HCT116 (cell line): ENCODE data around the gene ZFP3. TPM values are rescaled to one million over a fixed set of nuclear protein-coding genes. Genes with fewer than 3 reads are reported as not detected.
"Not testable (repeated sequence)": the region's sequence is repeated elsewhere in the genome, so short reads cannot be mapped to it uniquely, and the experiment has no call there.

Experiments used
- ATAC-seq: fragments of 200-7000 bp; cut with Tn5 transposase; 2 replicates; pipeline ENCODE4 v1.9.1; 2020; ENCODE audit warnings: mild to moderate bottlenecking, moderate library complexity
- BruUV-seq: library from RNA; stranded (reverse); fragments of 400-500 nt; replicated peaks from 2 replicates; lab custom pipeline; 2021; lab: Mats Ljungman, UMichigan
- CTCF ChIA-PET: fragments of 300-600 bp; sonication (Branson Sonifier 250); formaldehyde crosslinking; loops from one replicate; lab custom pipeline; 2021; ENCODE audit warnings: antibody characterized with exemption; lab: Charles Lee
- POLR2A ChIA-PET: fragments of 300-600, 350-600 bp; sonication (Branson Sonifier 250); formaldehyde crosslinking; loops from one replicate; lab custom pipeline; 2021; ENCODE audit warnings: antibody characterized with exemption; lab: Charles Lee
- RAD21 ChIA-PET, 2 experiments: fragments of 300-600 bp; sonication (Branson Sonifier 250); formaldehyde crosslinking; loops; one replicate each; lab custom pipeline; 2023; ENCODE audit warnings: low total read pairs in 2 of 2; ENCODE audit not compliant: uncharacterized antibody in 2 of 2, unreplicated experiment in 2 of 2, low non-redundant PET in 1 of 2; lab: Charles Lee
- DNase-seq: peaks from one replicate; pipeline ENCODE4 v3.0.0-alpha.2; 2010; ENCODE audit warnings: low read depth, low spot score
- H2AFZ ChIP-seq: fragments of 200-600 bp; shearing (Covaris generic), sonication (generic); 2 replicates; pipeline ENCODE4 v1.6.1; 2017; ENCODE audit warnings: low read depth, mixed run types, mixed read lengths, antibody characterized with exemption, low read length; ENCODE audit not compliant: poor library complexity, severe bottlenecking
- H3K27ac ChIP-seq: 2 replicates; pipeline ENCODE4 v1.5.1; 2012; ENCODE audit warnings: low read depth, low read length
- H3K27me3 ChIP-seq: fragments of 200-600 bp; sonication (generic); 2 replicates; pipeline ENCODE4 v1.6.1; 2016; ENCODE audit warnings: mixed run types, low read length, mixed read lengths; ENCODE audit not compliant: insufficient read depth
- H3K36me3 ChIP-seq, 2 experiments: fragments of 200-500 bp in 1 of 2; fragments of 200-600 bp in 1 of 2; sonication (Bioruptor generic) in 1 of 2; sonication (generic) in 1 of 2; 2 replicates each; pipeline versions ENCODE4 v1.5.1 to v1.6.1; 2014 to 2016; ENCODE audit warnings: low read length in 2 of 2, inconsistent platforms in 1 of 2, mixed read lengths in 1 of 2, mixed run types in 1 of 2; ENCODE audit not compliant: insufficient read depth in 2 of 2, control insufficient read depth in 1 of 2
- H3K4me1 ChIP-seq, 2 experiments: fragments of 200-600 bp in 1 of 2; sonication (generic) in 1 of 2; 2 replicates each; pipeline versions ENCODE4 v1.5.1 to v1.6.1; 2012 to 2017; ENCODE audit warnings: low read length in 2 of 2, inconsistent platforms in 1 of 2, mild to moderate bottlenecking in 1 of 2, mixed read lengths in 1 of 2, mixed run types in 1 of 2, moderate library complexity in 1 of 2; ENCODE audit not compliant: insufficient read depth in 2 of 2, control insufficient read depth in 1 of 2
- H3K4me2 ChIP-seq: fragments of 200-600 bp; sonication (generic); 2 replicates; pipeline ENCODE4 v1.6.1; 2017; ENCODE audit warnings: mixed run types, low read length, mixed read lengths
- H3K4me3 ChIP-seq, 2 experiments: fragments of 200-600 bp in 1 of 2; sonication (generic) in 1 of 2; replicated peaks in 1 of 2; 2 replicates each; pipeline ENCODE4 v1.5.1; 2011 to 2016; ENCODE audit warnings: low read length in 2 of 2, control low read depth in 1 of 2, low read depth in 1 of 2, mild to moderate bottlenecking in 1 of 2, mixed read lengths in 1 of 2, mixed run types in 1 of 2
- H3K79me2 ChIP-seq: fragments of 200-600 bp; sonication (generic); 2 replicates; pipeline ENCODE4 v1.6.1; 2017; ENCODE audit warnings: mild to moderate bottlenecking, mixed run types, low read length, moderate library complexity, mixed read lengths; ENCODE audit not compliant: insufficient read depth
- H3K9ac ChIP-seq: fragments of 200-600 bp; sonication (generic); 2 replicates; pipeline ENCODE4 v1.6.1; 2016; ENCODE audit warnings: low read length, mixed read lengths
- H3K9me2 ChIP-seq: fragments of 200-600 bp; sonication (generic), shearing (Covaris generic); 2 replicates; pipeline ENCODE4 v1.6.1; 2017; ENCODE audit warnings: mixed run types, mild to moderate bottlenecking, moderate library complexity; ENCODE audit not compliant: insufficient read depth
- H3K9me3 ChIP-seq, 2 experiments: fragments of 200-500 bp in 1 of 2; fragments of 200-600 bp in 1 of 2; sonication (Bioruptor generic) in 1 of 2; sonication (generic) in 1 of 2; 2 replicates each; pipeline ENCODE4 v1.6.1; 2014 to 2017; ENCODE audit warnings: low read length in 2 of 2, mixed read lengths in 2 of 2, inconsistent platforms in 1 of 2, low read depth in 1 of 2, mild to moderate bottlenecking in 1 of 2, mixed run types in 1 of 2, moderate library complexity in 1 of 2; ENCODE audit not compliant: control insufficient read depth in 1 of 2, insufficient read depth in 1 of 2
- H4K20me1 ChIP-seq: fragments of 200-600 bp; sonication (generic), shearing (Covaris generic); 2 replicates; pipeline ENCODE4 v1.6.1; 2017; ENCODE audit warnings: mixed run types, mild to moderate bottlenecking, moderate library complexity; ENCODE audit not compliant: insufficient read depth
- CBX3 ChIP-seq: IDR thresholded peaks from 2 replicates; pipeline ENCODE4 v1.6.1; 2012; ENCODE audit warnings: low read depth
- EGR1 ChIP-seq: IDR thresholded peaks from 2 replicates; pipeline ENCODE4 v1.6.1; 2012; ENCODE audit warnings: low read depth
- FOSL1 ChIP-seq: IDR thresholded peaks from 2 replicates; pipeline ENCODE4 v1.6.1; 2012; ENCODE audit warnings: low read depth
- SIN3A ChIP-seq: IDR thresholded peaks from 2 replicates; pipeline ENCODE4 v1.6.1; 2012; ENCODE audit warnings: low read depth
- TCF7L2 ChIP-seq: IDR thresholded peaks from 2 replicates; pipeline ENCODE4 v1.7.0; 2011; ENCODE audit warnings: borderline replicate concordance, inconsistent platforms; ENCODE audit not compliant: insufficient read depth, insufficient read length; ENCODE audit errors: extremely low read depth
- intact Hi-C: fragments of 100-400 bp; cut with micrococcal nuclease; formaldehyde crosslinking; loops from 2 replicates; pipeline ENCODE4 v1.10.0; 2022
- total RNA-seq: library from RNA; stranded (reverse); gene quantifications from one replicate; pipeline ENCODE4 v1.2.1, GENCODE V29; 2021; ENCODE audit not compliant: unreplicated experiment
- TF ChIP-seq, protein P1 (sequence below): IDR thresholded peaks from 2 replicates; pipeline ENCODE4 v1.6.1; 2012
- TF ChIP-seq, protein P2 (sequence below), 3 experiments: fragments of 200-600 bp in 1 of 3; sonication (generic) in 1 of 3; IDR thresholded peaks in 2 of 3; conservative IDR thresholded peaks in 1 of 3; 2 replicates each; pipeline ENCODE4 v1.5.1; 2012 to 2017; ENCODE audit warnings: low read depth in 2 of 3, low read length in 2 of 3, antibody characterized with exemption in 1 of 3, borderline replicate concordance in 1 of 3, control low read depth in 1 of 3, mild to moderate bottlenecking in 1 of 3, mixed read lengths in 1 of 3, mixed run types in 1 of 3, moderate library complexity in 1 of 3; ENCODE audit not compliant: insufficient read depth in 1 of 3

ZFP3 gene
- total RNA-seq, 1 experiment from 2014 or later: 0.05 TPM

DNA sequence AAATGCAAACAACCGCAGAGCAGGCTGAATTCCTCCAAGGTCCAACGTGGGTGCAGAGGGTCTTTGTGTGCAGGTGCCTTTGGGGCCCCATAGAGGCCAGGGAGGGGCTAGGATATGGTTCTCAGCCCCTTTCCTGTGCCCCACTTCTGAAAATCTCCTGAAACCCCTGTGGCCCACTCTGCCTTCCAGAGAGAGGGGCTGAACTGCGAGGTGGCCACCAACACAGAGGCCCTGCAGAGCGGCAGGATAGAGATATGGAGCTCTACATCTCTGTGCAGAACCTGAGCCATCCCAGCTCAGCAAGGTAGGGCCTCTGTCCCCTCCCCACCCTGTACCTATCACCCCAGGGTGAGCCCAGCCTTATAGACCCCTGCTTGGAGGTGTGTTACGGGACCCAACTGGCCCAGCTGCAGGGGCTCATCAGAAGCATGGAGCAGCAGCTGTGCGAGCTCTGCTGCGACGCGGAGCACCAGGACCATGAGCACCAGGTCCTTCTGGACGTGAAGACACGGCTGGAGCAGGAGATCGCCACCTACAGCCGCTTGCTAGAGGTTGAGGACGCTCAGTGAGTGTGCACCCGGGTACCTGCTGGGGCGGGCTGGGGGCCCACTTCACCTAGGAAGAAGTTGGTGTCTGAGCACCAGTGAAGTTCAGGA, 43.0 kb downstream of the ZFP3 start:
- ATAC-seq (no peak), DNase-seq (no peak)
- TF ChIP-seq SIN3A (no peak), EGR1 (no peak), CBX3 (no peak), FOSL1 (no peak), TCF7L2 (no peak)
- TF ChIP-seq, protein P1, sequence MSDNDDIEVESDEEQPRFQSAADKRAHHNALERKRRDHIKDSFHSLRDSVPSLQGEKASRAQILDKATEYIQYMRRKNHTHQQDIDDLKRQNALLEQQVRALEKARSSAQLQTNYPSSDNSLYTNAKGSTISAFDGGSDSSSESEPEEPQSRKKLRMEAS: no peak
- TF ChIP-seq, protein P2, sequence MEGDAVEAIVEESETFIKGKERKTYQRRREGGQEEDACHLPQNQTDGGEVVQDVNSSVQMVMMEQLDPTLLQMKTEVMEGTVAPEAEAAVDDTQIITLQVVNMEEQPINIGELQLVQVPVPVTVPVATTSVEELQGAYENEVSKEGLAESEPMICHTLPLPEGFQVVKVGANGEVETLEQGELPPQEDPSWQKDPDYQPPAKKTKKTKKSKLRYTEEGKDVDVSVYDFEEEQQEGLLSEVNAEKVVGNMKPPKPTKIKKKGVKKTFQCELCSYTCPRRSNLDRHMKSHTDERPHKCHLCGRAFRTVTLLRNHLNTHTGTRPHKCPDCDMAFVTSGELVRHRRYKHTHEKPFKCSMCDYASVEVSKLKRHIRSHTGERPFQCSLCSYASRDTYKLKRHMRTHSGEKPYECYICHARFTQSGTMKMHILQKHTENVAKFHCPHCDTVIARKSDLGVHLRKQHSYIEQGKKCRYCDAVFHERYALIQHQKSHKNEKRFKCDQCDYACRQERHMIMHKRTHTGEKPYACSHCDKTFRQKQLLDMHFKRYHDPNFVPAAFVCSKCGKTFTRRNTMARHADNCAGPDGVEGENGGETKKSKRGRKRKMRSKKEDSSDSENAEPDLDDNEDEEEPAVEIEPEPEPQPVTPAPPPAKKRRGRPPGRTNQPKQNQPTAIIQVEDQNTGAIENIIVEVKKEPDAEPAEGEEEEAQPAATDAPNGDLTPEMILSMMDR (IDR thresholded peaks at IDR 0.05 in 2 of 3, conservative IDR thresholded peaks at IDR 0.05 in 1 of 3; ENCODE audit: borderline replicate concordance in 1 of 3, insufficient read depth in 1 of 3, low read depth in 2 of 3, low read length in 2 of 3): no peak
- Histone ChIP-seq H3K9me3 (no peaks in the 10 kb centered on the region), H3K9me2 (no peaks in the 10 kb centered on the region), H2AFZ (no peak overlapping the region), H4K20me1 (no peaks in the 10 kb centered on the region), H3K36me3 (no peaks in the 10 kb centered on the region), H3K9ac (no peak overlapping the region), H3K4me3 (no peak overlapping the region), H3K4me2 (no peak overlapping the region), H3K4me1 (no peaks in the 10 kb centered on the region), H3K79me2 (no peaks in the 10 kb centered on the region), H3K27ac (no peak overlapping the region), H3K27me3 (0 out of 2 replicates have a peak, but pooled peaks cover 4% of the 10 kb centered on the region)
- ChIA-PET CTCF (no interaction called here), RAD21 (no interaction called here), POLR2A (no interaction called here)
- intact Hi-C loops: no loop called here
- no TSS peak for BruUV-seq

DNA sequence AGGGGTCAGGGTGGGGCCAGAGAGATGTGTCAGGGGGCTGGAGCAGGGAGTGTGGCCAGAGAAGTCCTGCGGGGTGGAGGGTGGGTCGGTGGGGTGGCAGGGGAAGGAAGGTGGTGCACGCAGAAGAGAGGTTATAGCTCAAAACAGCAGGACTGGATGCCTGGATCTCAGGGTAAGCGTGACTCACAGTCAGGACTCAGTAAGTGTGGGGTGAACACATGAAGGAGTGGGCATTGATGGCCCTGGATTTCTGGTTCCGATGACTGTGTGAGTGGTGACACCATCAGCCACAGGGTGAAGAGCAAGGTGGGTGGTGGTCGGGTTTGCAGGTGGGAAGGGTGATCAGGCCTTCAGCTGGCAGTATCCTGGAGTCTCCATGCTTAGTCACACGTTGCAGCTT, 43.8 kb downstream of the ZFP3 start:
- ATAC-seq, H3K4me1 ChIP-seq, H3K9me3 ChIP-seq, intact Hi-C loops, H3K79me2 ChIP-seq, H3K36me3 ChIP-seq, CTCF ChIA-PET, BruUV-seq, H3K4me2 ChIP-seq, H3K27me3 ChIP-seq, H3K9me2 ChIP-seq, DNase-seq, H3K9ac ChIP-seq, RAD21 ChIA-PET, H2AFZ ChIP-seq, H3K4me3 ChIP-seq, H3K27ac ChIP-seq, H4K20me1 ChIP-seq, POLR2A ChIA-PET: not testable (repeated sequence)
